B cell (primary cell): ENCODE measurements around the gene SPTBN1. TPM values are rescaled to one million over a fixed set of nuclear protein-coding genes. Genes with fewer than 3 reads are reported as not detected.

Experiments used
- ATAC-seq: fragments of 200-7000 bp; cut with Tn5 transposase; one replicate; pipeline ENCODE4 v1.10.0; 2021; ENCODE audit warnings: low read depth, mild to moderate bottlenecking, moderate number of reproducible peaks, moderate library complexity
- CTCF ChIA-PET: fragments of 350-600 bp; sonication (Branson Sonifier 250); formaldehyde crosslinking; loops from one replicate; lab custom pipeline; 2021; ENCODE audit warnings: antibody characterized with exemption, inconsistent platforms; lab: Charles Lee
- POLR2A ChIA-PET: fragments of 350-600 bp; sonication (Branson Sonifier 250); formaldehyde crosslinking; loops from one replicate; lab custom pipeline; 2021; ENCODE audit warnings: antibody characterized with exemption; lab: Charles Lee
- DNase-seq: peaks from one replicate; pipeline ENCODE4 v3.0.0; 2013
- H2AFZ ChIP-seq: 2 replicates; pipeline ENCODE4 v1.6.1; 2012; ENCODE audit warnings: mild to moderate bottlenecking, low read depth, low read length; ENCODE audit not compliant: insufficient read depth, poor library complexity, severe bottlenecking
- H3K27ac ChIP-seq, 2 donors: 1 replicate in 1 of 2; 2 replicates in 1 of 2; pipeline ENCODE4 v1.5.1; 2012 to 2013; ENCODE audit warnings: low read length in 2 of 2, mild to moderate bottlenecking in 2 of 2, moderate library complexity in 1 of 2
- H3K27me3 ChIP-seq, 4 experiments: fragments of 200-600 bp in 1 of 4; sonication (generic) in 1 of 4; replicated peaks in 1 of 4; 1 replicate in 2 of 4; 2 replicates in 2 of 4; pipeline versions ENCODE4 v1.6.1 to v1.7.0; 2013 to 2016; ENCODE audit warnings: low read length in 3 of 4, mild to moderate bottlenecking in 2 of 4, mixed read lengths in 1 of 4, moderate library complexity in 1 of 4; ENCODE audit not compliant: insufficient read depth in 4 of 4, control insufficient read depth in 3 of 4; ENCODE audit errors: control extremely low read depth in 1 of 4
- H3K36me3 ChIP-seq, 2 experiments: replicated peaks in 1 of 2; 1 replicate in 1 of 2; 2 replicates in 1 of 2; pipeline versions ENCODE4 v1.6.1 to v1.7.1; 2013; ENCODE audit warnings: low read length in 1 of 2; ENCODE audit not compliant: insufficient read depth in 2 of 2, control insufficient read depth in 1 of 2; ENCODE audit errors: control extremely low read depth in 1 of 2, extremely low read depth in 1 of 2
- H3K4me1 ChIP-seq, 2 donors: fragments of 200-600 bp in 1 of 2; sonication (generic) in 1 of 2; 1 replicate in 1 of 2; 2 replicates in 1 of 2; pipeline versions ENCODE4 v1.5.1 to v1.6.1; 2013 to 2017; ENCODE audit warnings: low read length in 2 of 2; ENCODE audit not compliant: control insufficient read depth in 2 of 2, insufficient read depth in 2 of 2
- H3K4me2 ChIP-seq: replicated peaks from 2 replicates; pipeline ENCODE3; 2012; ENCODE audit warnings: mild to moderate bottlenecking, low read depth, low read length; ENCODE audit not compliant: poor library complexity, severe bottlenecking
- H3K4me3 ChIP-seq, 5 experiments: fragments of 200-600 bp in 1 of 5; sonication (generic) in 1 of 5; 1 replicate in 3 of 5; 2 replicates in 2 of 5; pipeline versions ENCODE4 v1.5.1 to v1.7.0; 2011 to 2016; ENCODE audit warnings: low read length in 4 of 5, mild to moderate bottlenecking in 4 of 5, low read depth in 2 of 5, control low read depth in 1 of 5, moderate library complexity in 1 of 5; ENCODE audit not compliant: insufficient read depth in 1 of 5; ENCODE audit errors: control extremely low read depth in 1 of 5, extremely low read depth in 1 of 5
- H3K79me2 ChIP-seq: fragments of 200-600 bp; sonication (generic); one replicate; pipeline ENCODE4 v1.6.0; 2016; ENCODE audit warnings: low read length; ENCODE audit not compliant: control insufficient read depth, insufficient read depth
- H3K9ac ChIP-seq: fragments of 200-600 bp; sonication (generic); 2 replicates; pipeline ENCODE4 v1.6.1; 2017; ENCODE audit warnings: mild to moderate bottlenecking, low read length, moderate library complexity
- H3K9me3 ChIP-seq, 3 donors: one replicate each; pipeline versions ENCODE4 v1.6.1 to v1.7.1; 2013; ENCODE audit warnings: low read length in 2 of 3; ENCODE audit not compliant: control insufficient read depth in 2 of 3, insufficient read depth in 1 of 3; ENCODE audit errors: control extremely low read depth in 1 of 3
- H4K20me1 ChIP-seq: 2 replicates; pipeline ENCODE4 v1.6.0; 2012; ENCODE audit warnings: mild to moderate bottlenecking, low read length; ENCODE audit not compliant: insufficient read depth, control insufficient read depth, poor library complexity, severe bottlenecking
- H3K27ac Mint-ChIP-seq: one replicate; pipeline ENCODE4 v1.8.0; 2021; ENCODE audit warnings: mixed read lengths
- H3K27me3 Mint-ChIP-seq: one replicate; pipeline ENCODE4 v1.8.0; 2021; ENCODE audit warnings: mixed read lengths
- H3K4me1 Mint-ChIP-seq: one replicate; pipeline ENCODE4 v1.8.0; 2021; ENCODE audit warnings: mixed read lengths
- H3K4me3 Mint-ChIP-seq: one replicate; pipeline ENCODE4 v1.8.0; 2021; ENCODE audit warnings: mixed read lengths
- H3K9me3 Mint-ChIP-seq: one replicate; pipeline ENCODE4 v1.8.0; 2022; ENCODE audit warnings: mixed read lengths; ENCODE audit not compliant: insufficient read depth
- CTCF ChIP-seq: fragments of 200-600 bp; IDR thresholded peaks from one replicate; pipeline ENCODE4 v1.8.0; 2022; ENCODE audit warnings: antibody characterized with exemption, mild to moderate bottlenecking
- EZH2 ChIP-seq: IDR thresholded peaks from 2 replicates; pipeline ENCODE4 v1.6.1; 2012; ENCODE audit warnings: borderline replicate concordance, low read depth, mild to moderate bottlenecking, moderate library complexity, low read length; ENCODE audit not compliant: insufficient read depth, poor library complexity, severe bottlenecking
- WGBS: methylation state at CpG from one replicate; pipeline ENCODE4 v1.1.5; 2013; ENCODE audit warnings: missing lambda C conversion rate; ENCODE audit not compliant: insufficient coverage; 5-methylcytosine and 5-hydroxymethylcytosine counted together
- intact Hi-C: fragments of 100-400 bp; cut with micrococcal nuclease; formaldehyde crosslinking; loops from one replicate; pipeline ENCODE4 v1.10.0; 2022
- polyA plus RNA-seq: library from polyadenylated mRNA; depleted of rRNA; stranded (reverse); fragments of >200 nt; gene quantifications from 2 replicates; pipeline ENCODE4 v1.2.3, GENCODE V29; 2012
- total RNA-seq, 2 donors: library from RNA; stranded (reverse); fragments of 120-200 nt in 1 of 2; gene quantifications; 1 replicate in 1 of 2; 2 replicates in 1 of 2; pipeline versions ENCODE4 v1.2.3 to v1.2.4, GENCODE V29; 2013 to 2022

The SPTBN1 gene
- total and polyA plus RNA-seq, 2 donors (not counting 1 experiment from before 2014, with no cell fraction given), result 43.7 to 144 TPM

- no peak overlapping the region for H3K27ac Mint-ChIP-seq
- WGBS, result 94% methylated on average over 3 of the region's 3 CpGs
- POLR2A ChIA-PET, result no interaction called here
- H3K27ac ChIP-seq, result no peak overlapping the region
- no peaks in the 10 kb centered on the region for H3K27me3 ChIP-seq
- ATAC-seq (no peak), DNase-seq (no peak)
- no peaks in the 10 kb centered on the region for H3K9me3 Mint-ChIP-seq
- peaks cover 3 to 34% of the 10 kb centered on the region in 2 experiments for H3K36me3 ChIP-seq
- H3K4me1 ChIP-seq, result peaks cover 16% of the 10 kb centered on the region in 2 donors
- H3K4me2 ChIP-seq, result no peak overlapping the region
- H3K27me3 Mint-ChIP-seq, result no peaks in the 10 kb centered on the region
- peaks cover 22% of the 10 kb centered on the region for H3K4me1 Mint-ChIP-seq
- no peaks in the 10 kb centered on the region for H4K20me1 ChIP-seq
- intact Hi-C loops, result no loop called here
- no peak overlapping the region for H3K4me3 Mint-ChIP-seq
- H2AFZ ChIP-seq, result no peak overlapping the region
- TF ChIP-seq EZH2, result no peak
- TF ChIP-seq CTCF, result no peak
- H3K9ac ChIP-seq, result no peak overlapping the region
- H3K79me2 ChIP-seq, result no peaks in the 10 kb centered on the region
- no peaks in the 10 kb centered on the region for H3K9me3 ChIP-seq
- CTCF ChIA-PET, result interaction anchor here (0.9 to 1.3 kb wide), 2 partner anchors 24 to 33 kb away, joined by 3 to 5 read pairs; no protein-coding TSS in a partner anchor
- H3K4me3 ChIP-seq, result no peak overlapping the region
Observed at GRCh38 chr2:54671010-54671409, 214.9 kb downstream of the SPTBN1 start.

DNA sequence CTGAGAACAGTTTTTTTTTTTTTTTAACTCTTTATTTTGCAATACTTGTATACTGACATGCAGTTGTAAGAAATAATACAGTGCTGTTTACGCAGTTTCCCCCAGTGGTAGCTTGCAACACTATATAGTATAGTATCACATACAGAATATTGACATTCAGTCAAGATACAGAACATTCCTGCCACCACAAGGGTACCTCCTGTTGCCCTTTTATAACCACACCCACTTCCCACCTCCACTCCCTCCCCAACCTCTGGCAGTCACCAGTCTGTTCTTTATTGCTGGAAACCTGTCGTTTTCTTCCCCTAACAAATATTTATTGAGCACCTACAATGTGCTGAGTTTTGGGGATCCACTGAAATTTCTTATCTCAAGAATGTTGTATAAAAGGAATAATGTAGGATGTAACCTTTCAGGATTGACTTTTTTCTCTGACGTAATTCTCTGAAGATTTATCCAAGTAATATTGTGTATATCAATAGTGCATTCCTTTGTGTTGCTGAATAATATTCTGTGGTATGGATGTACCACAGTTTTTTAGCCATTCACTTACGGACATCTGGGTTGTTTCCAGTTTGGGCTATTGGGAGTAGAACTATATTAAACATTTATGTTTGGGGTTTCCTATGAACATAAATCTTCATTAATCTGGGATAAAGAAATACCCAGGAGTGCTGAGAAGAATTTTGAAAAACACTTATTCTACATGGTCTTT is 215.9 kb downstream of the SPTBN1 start:
- H3K9me3 Mint-ChIP-seq, result no peaks in the 10 kb centered on the region
- Histone ChIP-seq H3K9ac (no peak overlapping the region), H3K27me3 (no peaks in the 10 kb centered on the region), H2AFZ (no peak overlapping the region), H3K4me1 (peaks cover 16% of the 10 kb centered on the region in 2 donors), H4K20me1 (no peaks in the 10 kb centered on the region), H3K79me2 (no peaks in the 10 kb centered on the region), H3K9me3 (no peaks in the 10 kb centered on the region), H3K27ac (no peak overlapping the region), H3K4me3 (no peak overlapping the region), H3K4me2 (no peak overlapping the region), H3K36me3 (peaks cover 1 to 24% of the 10 kb centered on the region in 2 experiments)
- intact Hi-C loops, result no loop called here
- ChIA-PET CTCF (interaction anchor here (0.9 to 8.1 kb wide), 9 partner anchors 7 to 167 kb away, joined by 3 to 47 read pairs (median 8); no protein-coding TSS in a partner anchor), POLR2A (no interaction called here)
- TF ChIP-seq EZH2 (no peak), CTCF (no peak)
- peaks cover 22% of the 10 kb centered on the region for H3K4me1 Mint-ChIP-seq
- no CpG with 5 or more reads among the region's 4 CpGs for WGBS
- H3K27ac Mint-ChIP-seq, result peak overlapping the region; percentile 75
- DNase-seq (no peak), ATAC-seq (no peak)
- no peak overlapping the region for H3K4me3 Mint-ChIP-seq
- no peaks in the 10 kb centered on the region for H3K27me3 Mint-ChIP-seq
